ENCODE results near the gene GID4.
"Not testable (repeated sequence)": the region's sequence is repeated elsewhere in the genome, so short reads cannot be mapped to it uniquely, and the experiment has no call there.

The GID4 gene

DNA sequence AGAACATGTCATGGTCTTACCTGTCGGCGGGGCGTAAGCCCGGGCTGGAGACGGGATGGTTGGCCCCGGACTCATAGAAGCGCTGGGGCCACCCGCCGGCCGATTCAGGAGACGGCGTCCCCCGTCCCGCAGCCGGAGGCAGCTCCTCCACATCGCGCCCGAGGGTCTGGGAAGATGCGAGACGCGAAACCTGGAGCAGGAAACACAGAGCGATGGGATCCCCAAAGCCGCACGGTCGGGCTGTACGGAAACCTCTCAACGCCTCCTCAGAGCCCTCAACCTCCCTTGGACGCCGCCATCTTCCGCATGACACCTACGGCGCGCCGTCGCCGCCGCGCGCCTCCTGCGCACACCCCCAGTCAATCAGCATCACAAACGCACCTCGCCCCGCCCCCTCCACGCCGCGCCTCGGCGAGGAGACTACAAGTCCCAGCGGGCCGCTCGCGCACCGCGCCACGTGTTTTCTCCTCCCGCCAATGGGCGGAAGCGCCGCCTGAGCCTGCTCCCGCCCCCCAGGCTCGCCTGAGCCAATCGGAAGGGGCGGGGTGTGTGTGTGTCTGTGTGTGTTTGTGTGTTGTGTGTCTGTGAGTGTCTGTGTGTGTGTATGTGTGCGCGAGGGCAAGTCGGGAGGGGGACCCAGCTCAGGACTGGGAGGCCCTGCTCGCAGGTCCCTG, at the start of gene GID4, which contains the start of gene ATPAF2:
Gene GID4 (plus strand): TSS at position 548 of the 674 bp plus-strand sequence. CDS start 57 bp downstream, at position 605.
Gene ATPAF2 (minus strand): TSS at position 308 of the 674 bp plus-strand sequence. CDS start 155 bp downstream, at position 153.
- peak; percentile 99 for DNase-seq (ENCODE audit: low spot score)

DNA sequence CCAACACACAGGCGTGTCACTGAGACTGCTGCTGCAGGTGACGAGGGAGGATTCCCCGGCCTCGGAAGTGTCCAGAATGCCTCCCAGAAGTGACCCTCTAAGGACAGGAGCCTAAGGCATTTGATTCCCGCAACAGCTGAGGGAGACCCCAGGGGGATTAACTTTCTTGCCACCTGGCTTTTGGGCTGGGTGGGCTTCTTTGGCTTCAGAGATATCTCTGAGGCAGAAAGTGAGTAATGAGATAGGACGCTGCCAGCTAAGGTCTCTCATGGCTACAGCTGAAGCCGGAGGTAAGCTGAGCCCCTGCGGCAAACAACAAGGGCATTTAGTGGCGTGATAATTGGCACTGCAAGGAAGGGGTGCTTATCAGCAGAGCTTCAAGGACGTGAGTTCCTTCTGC, 49.6 kb upstream of the GID4 start:
- DNase-seq (ENCODE audit: low spot score): no peak

DNA sequence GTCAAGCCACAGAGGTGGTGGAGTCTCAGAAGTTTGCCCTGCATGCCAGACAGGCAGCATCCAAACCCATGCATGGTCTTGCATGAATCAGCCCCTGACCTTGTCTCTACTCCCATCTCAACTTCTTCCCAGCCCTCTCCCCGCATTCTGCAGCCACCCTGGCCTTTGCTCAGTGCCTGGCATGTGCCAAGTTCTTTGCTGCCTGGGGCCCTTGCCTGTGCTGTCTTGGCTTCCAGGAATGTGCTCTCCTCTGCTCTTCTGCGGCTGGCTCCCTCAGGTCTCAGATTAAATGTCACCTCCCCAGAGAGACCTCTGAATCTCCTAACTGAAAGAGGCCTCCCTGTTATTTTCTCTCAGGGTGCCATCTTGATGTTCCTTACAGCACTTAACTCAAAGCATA, 48.9 kb upstream of the GID4 start:
- no peak for DNase-seq (ENCODE audit: low spot score)

DNA sequence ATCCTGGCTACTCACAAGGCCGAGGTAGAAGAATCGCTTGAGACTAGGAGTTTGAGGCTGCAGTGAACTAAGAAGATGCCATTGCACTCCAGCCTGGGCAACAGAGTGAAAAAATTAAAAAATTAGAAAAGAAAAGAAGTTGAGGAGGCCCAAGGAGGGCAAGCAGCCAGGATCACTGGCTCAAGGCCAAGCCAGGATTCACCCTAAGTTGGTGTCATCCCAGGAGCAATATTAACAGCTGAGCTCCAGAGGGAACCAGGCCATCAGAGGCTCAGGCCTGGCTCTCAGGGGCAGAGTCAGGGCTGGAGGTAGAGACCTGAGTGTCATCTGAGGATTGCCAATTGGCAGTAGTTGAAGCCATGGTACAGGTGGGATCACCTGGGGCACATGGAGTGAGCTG, 45.8 kb upstream of the GID4 start:
- DNase-seq (ENCODE audit: low spot score): no peak

DNA sequence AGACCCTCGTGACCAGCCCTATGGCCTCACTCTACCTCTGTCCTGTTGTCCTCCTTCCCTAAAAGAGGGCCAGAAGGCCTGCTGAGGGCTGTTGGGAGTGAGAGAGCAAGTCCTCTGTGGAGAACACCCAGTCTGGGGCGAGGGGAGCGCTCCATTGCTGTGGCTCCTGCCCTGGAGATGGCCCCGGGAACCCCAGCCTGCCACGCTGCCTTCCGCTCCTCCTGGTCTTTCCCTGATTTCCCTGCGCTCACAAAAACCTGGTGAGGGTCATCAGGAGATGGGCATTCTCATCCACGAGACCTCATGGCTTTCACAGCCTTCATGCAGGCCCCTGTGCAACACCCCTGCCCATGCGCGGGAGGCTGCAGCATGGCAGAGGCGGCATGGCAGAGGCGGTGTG, 45.4 kb upstream of the GID4 start:
- no peak for DNase-seq (ENCODE audit: low spot score)

DNA sequence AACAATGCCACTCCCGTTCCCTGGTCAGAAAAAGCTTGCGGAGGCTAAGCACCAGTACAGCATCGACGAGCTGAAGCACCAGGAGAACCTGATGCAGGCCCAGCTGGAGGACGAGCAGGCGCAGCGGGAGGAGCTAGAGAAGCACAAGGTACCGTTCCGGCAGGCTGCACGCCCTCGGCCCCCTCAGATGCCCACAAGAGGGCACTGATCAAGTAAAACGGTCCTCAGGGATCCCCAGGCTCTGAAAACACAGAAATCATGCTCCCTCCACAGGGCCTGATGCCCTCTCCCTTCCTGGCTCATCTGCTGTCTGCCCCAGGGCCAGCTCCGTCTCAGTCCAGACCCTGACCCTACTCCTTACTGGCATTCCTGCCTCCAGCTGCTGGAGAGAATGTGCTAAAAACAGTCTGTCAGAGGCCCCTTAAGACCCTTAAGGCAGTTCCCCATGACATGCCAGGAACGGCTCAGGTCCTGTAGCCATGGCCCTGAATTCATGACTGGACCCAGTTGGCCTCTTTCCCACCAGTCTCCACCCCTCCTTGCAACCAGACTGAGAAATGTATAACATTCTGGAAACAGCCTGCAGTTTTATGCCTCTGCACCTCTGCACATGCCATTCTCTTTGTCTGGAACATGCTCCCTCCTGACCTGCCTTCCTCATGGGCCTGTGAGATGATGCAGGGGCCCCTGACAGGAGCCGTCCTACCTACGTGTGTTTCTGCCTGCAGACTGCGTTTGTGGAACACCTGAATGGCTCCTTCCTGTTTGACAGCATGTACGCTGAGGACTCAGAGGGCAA, 44.7 kb upstream of the GID4 start:
- DNase-seq (ENCODE audit: low spot score): no peak

DNA sequence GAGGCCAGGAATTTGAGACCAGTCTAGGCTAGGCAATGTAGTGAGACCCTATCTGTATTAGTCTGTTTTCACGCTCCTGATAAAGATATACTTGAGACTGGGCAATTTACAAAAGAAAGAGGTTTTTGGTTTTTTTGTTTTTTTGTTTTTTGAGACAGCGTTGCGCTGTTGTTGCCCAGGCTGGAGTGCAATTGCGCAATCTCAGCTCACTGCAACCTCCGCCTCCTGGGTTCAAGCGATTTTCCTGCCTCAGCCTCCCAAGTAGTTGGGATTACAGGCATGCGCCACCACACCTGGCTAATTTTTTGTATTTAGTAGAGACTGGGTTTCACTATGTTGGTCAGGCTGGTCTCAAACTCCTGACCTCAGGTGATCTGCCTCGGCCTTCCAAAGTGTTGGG, 43.3 kb upstream of the GID4 start:
- DNase-seq (ENCODE audit: low spot score): not testable (repeated sequence)

DNA sequence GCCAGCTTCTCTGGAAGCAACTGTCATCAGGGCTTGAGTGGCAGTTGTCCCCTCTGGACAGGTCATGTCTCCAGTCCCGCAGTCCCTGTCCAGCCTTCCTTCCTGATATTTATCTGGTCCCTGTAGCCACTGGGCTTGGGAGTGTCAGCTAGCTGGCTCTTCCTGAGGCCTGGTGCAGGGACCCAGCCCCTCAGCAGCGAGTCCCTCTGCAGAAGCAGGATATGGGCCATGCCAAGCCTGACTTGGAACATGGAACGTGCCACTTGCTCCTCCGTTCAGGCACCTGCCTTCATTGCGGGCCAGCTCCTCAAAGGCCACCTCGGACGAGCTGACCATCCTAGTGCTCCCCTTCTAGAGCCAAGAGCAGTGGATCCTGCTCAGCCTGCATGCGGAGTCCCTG, 40.3 kb upstream of the GID4 start:
- no peak for DNase-seq (ENCODE audit: low spot score)

DNA sequence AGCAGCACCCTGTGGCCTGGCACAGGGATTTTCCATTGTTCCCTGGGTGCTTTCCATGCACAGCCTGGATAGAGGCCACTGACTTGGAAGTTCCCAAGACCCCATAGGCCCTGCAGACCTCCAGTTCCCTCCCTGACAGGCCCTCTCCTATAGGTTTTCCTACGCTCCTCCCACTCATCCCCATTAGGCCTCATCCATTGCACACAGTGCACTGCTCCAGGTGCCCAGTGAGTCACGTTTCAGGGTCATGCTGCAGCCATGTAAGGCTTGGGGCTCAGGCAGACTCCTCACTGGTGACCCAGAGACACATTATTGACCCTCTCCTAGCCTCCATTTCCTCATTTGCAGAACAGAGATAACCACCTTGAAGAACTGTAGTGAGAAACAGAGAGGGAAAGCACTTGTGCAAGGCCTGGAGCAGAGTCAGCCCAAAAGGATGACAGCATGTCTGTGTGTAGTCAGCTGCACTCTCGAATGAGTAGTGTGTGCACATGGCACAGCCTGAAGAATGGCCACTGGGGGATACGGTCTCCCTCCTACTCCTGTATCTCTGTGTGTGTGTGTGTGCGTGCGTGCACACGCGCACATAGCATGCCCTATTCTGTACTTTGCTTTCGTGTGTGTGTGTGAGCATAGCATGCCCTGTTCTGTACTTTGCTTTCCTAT, 39.7 kb upstream of the GID4 start:
- DNase-seq (ENCODE audit: low spot score): no peak

DNA sequence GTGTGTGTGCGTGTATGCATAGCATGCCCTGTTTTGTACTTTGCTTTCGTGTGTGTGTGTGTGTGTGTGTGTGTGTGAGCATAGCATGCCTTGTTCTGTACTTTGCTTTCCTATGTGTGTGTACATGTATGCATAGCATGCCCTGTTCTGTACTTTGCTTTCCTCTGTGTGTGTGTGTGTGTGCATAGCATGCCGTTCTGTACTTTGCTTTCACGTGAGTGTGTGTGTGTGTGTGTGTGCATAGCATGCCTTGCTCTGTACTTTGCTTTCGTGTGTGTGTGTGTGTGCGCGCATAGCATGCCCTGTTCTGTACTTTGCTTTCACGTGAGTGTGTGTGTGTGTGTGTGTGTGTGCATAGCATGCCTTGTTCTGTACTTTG, 39.2 kb upstream of the GID4 start:
- no peak for DNase-seq (ENCODE audit: low spot score)

DNA sequence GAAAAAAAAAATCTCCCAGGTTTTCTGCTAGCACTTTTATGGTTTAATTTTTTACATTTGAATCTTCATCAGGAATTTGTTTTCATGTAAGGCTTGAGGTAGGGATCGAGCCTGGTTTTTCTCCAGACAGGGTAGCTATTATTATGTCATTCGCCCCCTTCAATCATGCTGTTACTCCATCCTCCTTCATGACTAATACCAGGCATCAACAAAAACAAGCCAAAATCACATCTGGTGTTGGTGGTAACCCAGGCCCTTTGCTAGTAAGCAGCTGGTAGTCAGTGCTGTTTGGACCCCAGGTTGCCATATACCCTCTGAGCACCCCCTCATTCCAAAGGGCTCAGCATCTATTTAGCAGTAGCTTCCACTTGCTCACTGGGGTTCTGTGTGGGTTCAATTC, 37.0 kb upstream of the GID4 start:
- DNase-seq (ENCODE audit: low spot score): no peak

DNA sequence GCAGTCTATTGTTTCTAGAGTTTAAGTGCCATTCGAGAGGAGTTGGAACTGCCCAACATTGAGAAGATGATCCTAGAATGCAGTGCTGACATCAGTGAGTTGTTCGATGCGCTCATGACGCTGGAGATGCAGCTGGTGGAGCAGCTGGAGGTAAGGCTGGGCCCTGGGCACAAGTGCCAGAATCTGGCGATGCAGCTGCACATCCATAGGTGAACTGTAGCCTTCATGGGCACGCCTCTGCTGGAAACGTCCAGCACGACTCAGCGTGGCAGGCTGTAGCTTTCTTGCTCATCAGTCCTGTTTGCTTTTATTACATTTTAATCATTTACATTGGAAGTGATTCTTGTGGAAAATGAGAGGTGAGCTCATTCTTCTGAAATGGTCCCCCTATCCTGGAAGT, 34.9 kb upstream of the GID4 start:
- no peak for DNase-seq (ENCODE audit: low spot score)

DNA sequence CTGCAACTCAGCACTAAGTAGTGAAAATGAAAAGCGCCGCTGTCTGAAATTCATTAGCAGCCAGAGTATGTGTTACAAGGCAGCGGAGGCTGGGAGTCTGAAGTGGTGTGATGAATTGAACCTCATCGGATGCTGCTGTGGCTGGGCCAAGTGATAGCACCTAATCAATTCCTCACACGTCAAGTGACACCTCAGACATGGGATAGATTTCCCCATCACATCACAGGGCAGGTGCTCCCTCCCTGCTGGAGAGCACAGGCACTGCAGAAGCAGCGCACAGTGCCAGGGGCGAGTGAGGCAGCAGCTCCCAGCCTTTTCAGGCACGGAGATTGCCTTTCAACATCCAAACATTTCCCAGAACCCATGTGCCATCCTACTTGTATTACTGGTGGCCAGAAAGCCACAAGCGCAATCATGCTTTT, 34.3 kb upstream of the GID4 start:
- DNase-seq (ENCODE audit: low spot score): no peak

DNA sequence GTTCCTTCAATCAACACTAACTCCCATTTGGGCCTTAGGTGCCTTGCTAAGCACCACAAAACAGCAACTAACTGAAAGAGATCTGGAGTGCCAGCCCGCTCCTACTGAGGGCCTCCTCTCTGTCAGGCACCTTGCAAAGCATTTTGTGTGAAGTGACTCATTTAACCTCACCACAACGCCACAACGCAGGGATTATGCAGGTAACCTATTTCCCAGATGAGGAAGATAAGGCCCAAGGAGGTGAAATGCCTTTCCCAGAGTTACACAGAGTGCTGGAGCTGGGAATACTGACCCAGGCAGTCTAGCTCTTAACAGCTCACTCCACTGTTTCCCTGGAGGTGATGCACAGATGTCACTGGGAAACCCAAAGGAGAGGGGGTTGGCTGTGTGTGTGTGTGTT, 33.7 kb upstream of the GID4 start:
- no peak for DNase-seq (ENCODE audit: low spot score)

DNA sequence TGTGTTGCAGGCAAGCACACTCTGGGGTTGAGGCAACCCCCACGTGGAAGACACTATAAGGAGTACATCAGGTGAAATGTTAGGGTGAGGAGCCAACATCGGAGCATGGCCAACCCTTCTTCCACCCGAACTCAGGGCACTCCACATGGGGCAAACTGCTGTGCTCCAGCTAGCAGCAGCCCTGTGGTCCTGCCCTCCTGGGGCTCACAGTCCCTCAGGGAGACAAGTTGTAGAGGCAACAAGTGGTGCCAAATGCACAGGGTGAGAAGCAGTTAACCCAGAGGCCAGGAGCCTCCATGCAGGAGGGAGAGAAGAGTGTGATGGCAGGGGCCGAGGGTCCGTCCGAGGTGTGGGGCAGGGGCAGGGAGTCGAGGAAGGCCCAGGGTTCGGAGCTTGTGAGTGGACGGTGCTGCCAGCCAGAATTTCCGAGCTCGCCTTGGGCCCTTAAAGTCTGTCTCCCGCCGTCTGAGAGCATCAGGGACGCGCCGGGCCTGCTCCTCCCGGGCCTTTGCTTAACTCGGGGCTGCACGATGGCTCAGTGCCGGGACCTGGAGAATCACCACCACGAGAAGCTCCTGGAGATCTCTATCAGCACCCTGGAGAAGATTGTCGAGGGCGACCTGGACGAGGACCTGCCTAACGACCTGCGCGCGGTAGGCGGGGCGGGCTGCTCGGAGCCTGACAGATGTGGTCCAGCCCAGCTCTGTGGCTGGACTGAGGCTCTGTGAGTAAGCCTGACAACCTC, 32.5 kb upstream of the GID4 start:
- DNase-seq (ENCODE audit: low spot score): no peak

DNA sequence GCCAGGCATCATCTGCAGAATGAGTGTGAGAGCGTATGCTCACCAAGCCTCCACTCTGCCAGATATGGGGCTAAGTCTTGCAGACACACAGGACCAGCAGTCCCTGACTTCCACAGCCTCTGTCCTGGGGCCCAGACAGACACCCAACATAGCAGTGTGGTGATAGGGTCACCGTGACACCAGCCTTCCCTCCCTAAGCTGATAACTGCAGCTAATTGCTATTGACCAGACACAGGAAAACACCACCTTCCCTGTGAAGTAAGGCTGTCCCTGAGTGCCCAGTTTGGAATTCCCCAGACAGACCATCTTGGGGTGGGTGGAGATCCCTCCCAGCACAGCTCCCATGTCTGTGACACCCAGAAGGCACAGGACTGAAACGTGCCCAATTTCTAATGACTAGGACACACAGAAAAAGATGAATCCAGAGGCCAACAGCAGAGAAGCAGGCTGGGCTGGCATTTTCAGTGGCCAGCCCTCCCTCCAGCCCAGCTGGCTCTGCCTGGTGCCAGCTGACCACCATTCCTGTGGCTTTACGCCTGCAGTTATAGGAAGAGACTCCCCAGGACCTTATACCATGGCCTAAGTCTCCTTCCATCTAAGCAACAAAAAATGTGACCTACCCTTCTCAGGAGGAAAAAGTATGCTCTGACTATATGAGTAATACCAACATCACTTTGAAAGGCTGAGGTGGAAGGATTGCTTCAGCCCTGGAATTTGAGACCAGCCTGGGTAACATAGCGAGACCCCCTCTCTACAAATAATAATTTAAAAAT, 30.5 kb upstream of the GID4 start:
- no peak for DNase-seq (ENCODE audit: low spot score)

DNA sequence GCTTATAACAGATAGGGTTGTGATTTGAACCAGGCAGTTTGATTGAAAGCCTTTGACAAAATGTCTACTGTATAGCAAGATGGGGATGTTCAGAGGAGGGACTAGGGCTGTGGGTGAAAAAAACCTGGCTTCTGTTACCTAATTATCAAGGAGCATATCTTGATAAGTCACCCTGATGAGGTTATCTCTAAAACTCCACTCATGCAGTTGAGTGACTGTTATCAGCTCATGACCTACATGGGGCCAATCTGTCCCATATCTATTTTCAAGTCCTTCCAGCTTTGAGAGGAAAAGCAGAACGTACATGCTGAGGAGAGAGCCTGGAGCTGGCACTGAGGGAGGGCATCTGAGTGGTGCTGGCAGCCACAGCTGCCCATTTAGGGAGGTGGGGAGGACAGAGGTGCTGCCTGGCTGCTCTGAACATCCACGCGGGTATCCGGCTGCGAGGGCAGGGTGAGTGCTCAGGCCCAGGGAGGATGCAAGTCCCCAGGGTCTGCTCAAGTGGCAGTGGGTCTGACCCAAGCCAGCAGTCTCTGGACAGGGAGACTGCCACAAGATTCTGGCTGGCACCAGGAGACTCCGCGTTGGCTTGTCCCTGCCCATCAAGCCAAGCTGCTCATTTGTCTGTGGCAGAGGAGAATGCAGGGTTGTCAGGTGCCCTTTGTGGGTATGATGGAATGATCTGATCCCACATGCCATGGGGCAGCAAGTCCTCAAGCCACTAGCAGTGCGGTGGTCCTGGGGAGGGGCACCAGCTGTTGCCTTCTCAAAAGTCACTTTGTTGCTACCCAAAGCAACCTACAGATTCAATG, 29.4 kb upstream of the GID4 start:
- DNase-seq (ENCODE audit: low spot score): no peak

DNA sequence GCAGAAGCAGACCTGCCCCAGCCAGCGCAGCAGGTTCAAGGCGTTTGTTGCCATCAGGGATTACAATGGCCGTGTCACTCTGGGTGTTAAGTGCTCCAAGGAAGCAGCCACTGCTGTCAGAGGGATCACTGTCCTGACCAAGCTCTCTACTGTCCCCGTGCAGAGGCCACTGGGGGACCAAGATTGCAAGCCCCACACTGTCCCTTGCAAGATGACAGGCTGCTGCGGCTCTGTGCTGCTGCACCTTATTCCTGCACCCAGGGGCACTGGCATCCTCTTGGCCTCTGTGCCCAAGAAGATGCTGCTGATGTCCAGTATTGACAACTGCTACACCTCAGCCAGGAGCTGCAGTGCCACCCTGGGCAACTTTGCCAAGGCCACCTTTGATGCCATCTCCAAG, 27.9 kb upstream of the GID4 start:
- DNase-seq (ENCODE audit: low spot score): no peak

DNA sequence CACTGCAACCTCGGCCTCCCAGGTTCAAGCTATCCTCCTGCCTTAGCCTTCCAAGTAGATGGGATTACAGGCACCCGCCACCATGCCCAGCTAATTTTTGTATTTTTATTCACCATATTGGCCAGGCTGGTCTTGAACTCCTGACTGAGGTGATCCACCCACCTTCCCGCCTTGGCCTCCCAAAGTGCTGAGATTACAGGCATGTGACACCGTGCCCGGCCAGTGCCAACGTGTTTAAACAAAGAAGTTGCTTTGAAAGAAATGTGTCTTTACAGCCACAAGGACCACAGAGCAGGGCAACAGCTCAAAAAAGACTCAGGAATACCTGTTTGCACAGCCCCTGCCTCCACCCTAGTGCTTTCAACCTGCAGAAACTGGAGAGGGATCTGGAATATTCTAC, 25.2 kb upstream of the GID4 start:
- no peak for DNase-seq (ENCODE audit: low spot score)

DNA sequence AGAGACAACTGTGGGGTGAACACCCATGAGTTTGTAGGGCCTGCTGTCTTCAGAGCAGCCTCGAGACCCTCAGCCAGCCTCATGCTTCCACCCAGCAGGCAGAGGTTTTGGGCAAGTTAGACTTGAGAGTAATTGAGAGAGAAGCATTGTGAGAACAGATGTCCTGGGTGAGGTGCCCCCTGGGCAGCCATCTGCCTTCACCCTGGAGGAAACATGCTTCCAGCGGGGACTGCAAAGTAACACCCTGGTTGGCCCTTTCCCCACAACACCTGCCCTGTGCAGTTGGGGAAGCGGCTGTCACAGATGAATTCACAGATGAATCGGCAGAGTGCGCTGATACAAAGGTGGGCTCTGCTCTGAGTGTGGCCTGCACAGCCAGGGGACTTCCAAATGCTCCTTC, 23.6 kb upstream of the GID4 start:
- no peak for DNase-seq (ENCODE audit: low spot score)

DNA sequence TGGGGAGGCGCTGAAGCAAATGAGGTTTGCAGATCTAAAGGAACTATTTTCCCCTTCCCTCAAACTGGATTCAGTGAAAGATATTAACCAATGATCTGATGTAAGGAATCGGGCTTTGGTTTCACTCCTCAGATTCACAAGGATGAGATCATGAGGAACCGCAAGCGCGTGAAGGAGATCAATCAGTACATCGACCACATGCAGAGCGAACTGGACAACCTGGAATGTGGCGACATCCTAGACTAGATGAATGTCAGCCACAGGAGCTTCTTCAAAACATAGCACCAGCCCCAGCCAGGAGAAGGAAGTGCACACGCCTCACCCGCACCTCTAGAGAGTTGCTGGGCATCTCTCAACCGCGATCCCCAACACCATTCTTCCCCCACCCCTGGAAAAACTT, 22.8 kb upstream of the GID4 start:
- no peak for DNase-seq (ENCODE audit: low spot score)

Data from pons (tissue), 1 donor.